ENCODE data around the gene TMPRSS4. TPM values are rescaled to one million over a fixed set of nuclear protein-coding genes. Genes with fewer than 3 reads are reported as not detected.

The TMPRSS4 gene
- total and polyA plus RNA-seq, 9 of the 15 experiments (the other 6 are each of a cell fraction or from before 2014, with no cell fraction given): 4.0 to 10.0 (median 5.6) TPM

DNA sequence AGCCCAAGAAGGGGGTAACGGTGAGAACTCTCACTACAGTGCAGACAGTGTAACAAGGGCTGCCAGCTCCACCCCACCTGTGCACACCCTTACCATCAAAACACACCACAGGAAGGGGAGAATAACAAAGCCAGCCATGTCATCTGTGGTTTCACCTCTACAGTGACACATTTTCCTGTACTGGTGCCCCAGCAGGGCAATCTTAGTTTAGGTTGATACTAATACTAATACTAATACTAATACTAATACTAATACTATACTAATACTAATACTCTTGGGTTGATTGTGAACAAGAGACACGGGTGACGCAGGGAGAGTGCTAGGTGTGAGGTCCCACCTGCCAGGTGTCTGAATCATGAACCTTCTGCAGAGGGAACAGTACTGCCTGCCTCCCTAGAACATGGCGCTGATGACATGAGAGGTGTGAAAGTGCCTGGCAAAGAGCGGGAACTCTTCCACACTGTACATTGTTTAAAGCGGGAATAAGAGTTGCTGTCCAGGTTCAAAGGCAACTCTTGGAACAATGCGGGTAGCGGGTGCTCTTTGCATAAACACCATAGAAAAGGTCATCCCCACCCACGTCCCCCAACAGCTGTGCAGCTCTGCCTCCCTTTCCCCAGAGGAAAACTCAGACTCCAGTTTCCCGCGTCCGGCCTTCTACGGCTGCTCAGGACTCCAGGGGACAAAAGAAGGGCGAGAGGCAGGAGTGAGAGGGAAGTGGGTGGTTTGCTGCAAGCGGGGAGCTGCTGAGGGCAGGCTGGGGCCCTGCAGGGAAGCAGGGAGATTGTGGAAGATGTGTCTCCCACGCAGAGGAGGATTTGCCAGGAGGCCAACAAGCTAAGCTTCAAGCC, 25.0 kb upstream of the TMPRSS4 start (continued):
- no peak for TF ChIP-seq CCAR2 (IDR thresholded peaks at IDR 0.05; ENCODE audit: low read depth, low read length)

DNA sequence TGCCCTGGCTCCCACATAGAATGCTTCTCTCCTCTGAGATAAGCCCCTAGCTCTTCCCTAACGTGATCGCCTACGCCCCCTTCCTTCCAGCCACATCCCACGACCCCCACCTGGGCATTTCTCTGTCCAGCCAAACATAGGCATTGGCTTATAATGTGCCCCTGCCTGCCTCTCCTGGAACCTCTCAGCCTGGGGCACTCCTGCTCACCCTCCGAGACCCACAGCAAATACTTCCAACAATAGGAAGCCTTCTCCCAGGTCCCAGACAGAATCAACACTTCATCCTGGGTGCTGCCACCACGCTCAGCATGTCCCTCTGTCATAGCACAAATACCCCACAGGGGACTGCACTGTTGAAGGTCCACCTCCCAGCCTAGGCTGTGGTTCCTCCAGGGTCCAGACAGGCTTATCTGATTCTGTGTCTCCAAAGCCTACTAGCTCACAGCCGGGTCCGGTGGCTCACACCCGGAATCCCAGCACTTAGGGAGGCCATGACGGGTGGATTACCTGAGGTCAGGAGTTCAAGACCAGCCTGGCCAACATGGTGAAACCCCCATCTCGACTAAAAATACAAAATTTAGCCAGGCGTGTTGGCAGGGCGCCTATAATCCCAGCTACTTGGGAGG, 24.2 kb upstream of the TMPRSS4 start:
- Histone ChIP-seq H3K79me2 (ENCODE audit: control insufficient read depth, insufficient read depth, low read length) (no peaks in the 10 kb centered on the region), H3K27ac (ENCODE audit: extremely low read depth, low read depth, low read length) (no peak overlapping the region), H3K9ac (ENCODE audit: insufficient read depth in 1 of 2, low read depth in 2 of 2, low read length in 2 of 2) (peak overlapping the region in 1 of 2 experiments; percentile 9; a peak in 1 of 4 replicates), H3K9me1 (ENCODE audit: control insufficient read depth, insufficient read depth, low read length) (no peaks in the 10 kb centered on the region), H3K4me1 (replicated peaks in 1 of 2; ENCODE audit: control insufficient read depth in 2 of 2, insufficient read depth in 2 of 2, low read length in 2 of 2) (peaks cover 15 to 20% of the 10 kb centered on the region in 2 experiments), H3K9me3 (replicated peaks; ENCODE audit: control insufficient read depth, insufficient read depth, low read depth, low read length) (no peaks in the 10 kb centered on the region), H3K4me2 (ENCODE audit: insufficient read depth, low read length) (no peak overlapping the region), H3K36me3 (ENCODE audit: control insufficient read depth, insufficient read depth, low read length) (no peaks in the 10 kb centered on the region), H4K20me1 (replicated peaks; ENCODE audit: control insufficient read depth, insufficient read depth, low read length) (no peaks in the 10 kb centered on the region), H3K4me3 (no peak overlapping the region), H3K27me3 (ENCODE audit: control insufficient read depth in 2 of 2, insufficient read depth in 2 of 2, low read length in 2 of 2) (peaks cover 13 to 24% of the 10 kb centered on the region in 2 experiments; a peak in 4 of 5 replicates), H2AFZ (ENCODE audit: low read depth, low read length) (peak overlapping the region; percentile 35)
- FAIRE-seq: peak; percentile 84
- ChIA-PET POLR2A (interaction anchor here (0.6 to 1.2 kb wide), 8 partner anchors 17 to 235 kb away, joined by 3 to 7 read pairs (median 3); no protein-coding TSS in a partner anchor), CTCF (ENCODE audit: low intra/inter-chr PET ratio) (interaction anchor here (1.1 to 3.7 kb wide), 7 partner anchors 88 to 245 kb away, joined by 3 to 35 read pairs (median 16); no protein-coding TSS in a partner anchor)
- no TSS peak for BruUV-seq (replicated peaks)
- peak; percentile 51 to 63 (median 59) for DNase-seq (ENCODE audit: extremely low read depth in 1 of 4, low spot score in 3 of 4)
- intact Hi-C loops (cut with micrococcal nuclease) (loop anchor here (1.0 to 5.0 kb wide), 9 partner anchors 48 to 245 kb away; partner anchors contain the start of genes IL10RA and TMPRSS13), in situ Hi-C loops (cut with MboI) (loop anchor here (10.0 kb wide), 1 partner anchor 628 kb away; no protein-coding TSS in a partner anchor)
- ATAC-seq: peak; percentile 82
- 36% methylated on average over 13 of the region's 13 CpGs for WGBS (ENCODE audit: insufficient coverage, low coverage, missing lambda C conversion rate)
- peak; percentile 93 for TF ChIP-seq CC2D1A (IDR thresholded peaks at IDR 0.05)
- 0 out of 4 replicates have a peak, but pooled peaks of 1 of the 2 experiments have one; percentile 24 for TF ChIP-seq KDM1A (IDR thresholded peaks at IDR 0.05)
- TF ChIP-seq, protein P1, sequence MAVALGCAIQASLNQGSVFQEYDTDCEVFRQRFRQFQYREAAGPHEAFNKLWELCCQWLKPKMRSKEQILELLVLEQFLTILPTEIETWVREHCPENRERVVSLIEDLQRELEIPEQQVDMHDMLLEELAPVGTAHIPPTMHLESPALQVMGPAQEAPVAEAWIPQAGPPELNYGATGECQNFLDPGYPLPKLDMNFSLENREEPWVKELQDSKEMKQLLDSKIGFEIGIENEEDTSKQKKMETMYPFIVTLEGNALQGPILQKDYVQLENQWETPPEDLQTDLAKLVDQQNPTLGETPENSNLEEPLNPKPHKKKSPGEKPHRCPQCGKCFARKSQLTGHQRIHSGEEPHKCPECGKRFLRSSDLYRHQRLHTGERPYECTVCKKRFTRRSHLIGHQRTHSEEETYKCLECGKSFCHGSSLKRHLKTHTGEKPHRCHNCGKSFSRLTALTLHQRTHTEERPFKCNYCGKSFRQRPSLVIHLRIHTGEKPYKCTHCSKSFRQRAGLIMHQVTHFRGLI (CRISPR knock-in tag; IDR thresholded peaks at IDR 0.05): no peak
- TF ChIP-seq, protein P2, sequence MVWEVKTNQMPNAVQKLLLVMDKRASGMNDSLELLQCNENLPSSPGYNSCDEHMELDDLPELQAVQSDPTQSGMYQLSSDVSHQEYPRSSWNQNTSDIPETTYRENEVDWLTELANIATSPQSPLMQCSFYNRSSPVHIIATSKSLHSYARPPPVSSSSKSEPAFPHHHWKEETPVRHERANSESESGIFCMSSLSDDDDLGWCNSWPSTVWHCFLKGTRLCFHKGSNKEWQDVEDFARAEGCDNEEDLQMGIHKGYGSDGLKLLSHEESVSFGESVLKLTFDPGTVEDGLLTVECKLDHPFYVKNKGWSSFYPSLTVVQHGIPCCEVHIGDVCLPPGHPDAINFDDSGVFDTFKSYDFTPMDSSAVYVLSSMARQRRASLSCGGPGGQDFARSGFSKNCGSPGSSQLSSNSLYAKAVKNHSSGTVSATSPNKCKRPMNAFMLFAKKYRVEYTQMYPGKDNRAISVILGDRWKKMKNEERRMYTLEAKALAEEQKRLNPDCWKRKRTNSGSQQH (CRISPR knock-in tag; IDR thresholded peaks at IDR 0.05): no peak
- TF ChIP-seq, protein P3, sequence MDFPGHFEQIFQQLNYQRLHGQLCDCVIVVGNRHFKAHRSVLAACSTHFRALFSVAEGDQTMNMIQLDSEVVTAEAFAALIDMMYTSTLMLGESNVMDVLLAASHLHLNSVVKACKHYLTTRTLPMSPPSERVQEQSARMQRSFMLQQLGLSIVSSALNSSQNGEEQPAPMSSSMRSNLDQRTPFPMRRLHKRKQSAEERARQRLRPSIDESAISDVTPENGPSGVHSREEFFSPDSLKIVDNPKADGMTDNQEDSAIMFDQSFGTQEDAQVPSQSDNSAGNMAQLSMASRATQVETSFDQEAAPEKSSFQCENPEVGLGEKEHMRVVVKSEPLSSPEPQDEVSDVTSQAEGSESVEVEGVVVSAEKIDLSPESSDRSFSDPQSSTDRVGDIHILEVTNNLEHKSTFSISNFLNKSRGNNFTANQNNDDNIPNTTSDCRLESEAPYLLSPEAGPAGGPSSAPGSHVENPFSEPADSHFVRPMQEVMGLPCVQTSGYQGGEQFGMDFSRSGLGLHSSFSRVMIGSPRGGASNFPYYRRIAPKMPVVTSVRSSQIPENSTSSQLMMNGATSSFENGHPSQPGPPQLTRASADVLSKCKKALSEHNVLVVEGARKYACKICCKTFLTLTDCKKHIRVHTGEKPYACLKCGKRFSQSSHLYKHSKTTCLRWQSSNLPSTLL (IDR thresholded peaks at IDR 0.05): peak; percentile 87
- TF ChIP-seq GATA2 (CRISPR knock-in tag; IDR thresholded peaks at IDR 0.05): peak; percentile 35; the same call in 1 of the 2 replicates
- TF ChIP-seq ZBTB7A (IDR thresholded peaks at IDR 0.05; ENCODE audit: borderline replicate concordance, control insufficient read depth, low read depth, low read length): peak; percentile 26; the same call in 1 of the 2 replicates
- peak; percentile 42; the same call in 1 of the 2 replicates for TF ChIP-seq DPF2 (IDR thresholded peaks at IDR 0.05)
- TF ChIP-seq, protein P4, sequence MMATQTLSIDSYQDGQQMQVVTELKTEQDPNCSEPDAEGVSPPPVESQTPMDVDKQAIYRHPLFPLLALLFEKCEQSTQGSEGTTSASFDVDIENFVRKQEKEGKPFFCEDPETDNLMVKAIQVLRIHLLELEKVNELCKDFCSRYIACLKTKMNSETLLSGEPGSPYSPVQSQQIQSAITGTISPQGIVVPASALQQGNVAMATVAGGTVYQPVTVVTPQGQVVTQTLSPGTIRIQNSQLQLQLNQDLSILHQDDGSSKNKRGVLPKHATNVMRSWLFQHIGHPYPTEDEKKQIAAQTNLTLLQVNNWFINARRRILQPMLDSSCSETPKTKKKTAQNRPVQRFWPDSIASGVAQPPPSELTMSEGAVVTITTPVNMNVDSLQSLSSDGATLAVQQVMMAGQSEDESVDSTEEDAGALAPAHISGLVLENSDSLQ (IDR thresholded peaks at IDR 0.05): 0 out of 2 replicates have a peak, but pooled peaks have one; percentile 8
- 0 out of 2 replicates have a peak, but pooled peaks have one; percentile 3 for TF ChIP-seq CTBP1 (IDR thresholded peaks at IDR 0.05; ENCODE audit: borderline replicate concordance)
